Stimulated activated CD8-positive, alpha-beta memory T cell treated with anti-CD3 and anti-CD28 coated beads, Interleukin-4, amount 100 ng/mL, for 24 hours (primary cell): ENCODE measurements around the gene MTHFD2L.
"Not testable (repeated sequence)": the region's sequence is repeated elsewhere in the genome, so short reads cannot be mapped to it uniquely, and the experiment has no call there.

Source experiments
- DNase-seq: peaks from one replicate; pipeline ENCODE4 v3.0.0-alpha.2; 2020; ENCODE audit warnings: low read depth

Gene MTHFD2L

GRCh38 chr4:74335341-74336021 lies 177.6 kb downstream of the MTHFD2L start:
- DNase-seq, result no peak

- no peak for DNase-seq
Observed at GRCh38 chr4:74338792-74339333, 180.9 kb downstream of the MTHFD2L start.

GRCh38 chr4:74339501-74339900 lies 181.6 kb downstream of the MTHFD2L start:
- DNase-seq, result no peak

GRCh38 chr4:74340421-74340820 lies 182.5 kb downstream of the MTHFD2L start:
- DNase-seq, result not testable (repeated sequence)

- no peak for DNase-seq
Observed at GRCh38 chr4:74344031-74344430, 186.1 kb downstream of the MTHFD2L start.
